Measurements from ENCODE around the gene ALMS1.
"Not testable (repeated sequence)": the region's sequence is repeated elsewhere in the genome, so short reads cannot be mapped to it uniquely, and the experiment has no call there.

Gene ALMS1

DNA sequence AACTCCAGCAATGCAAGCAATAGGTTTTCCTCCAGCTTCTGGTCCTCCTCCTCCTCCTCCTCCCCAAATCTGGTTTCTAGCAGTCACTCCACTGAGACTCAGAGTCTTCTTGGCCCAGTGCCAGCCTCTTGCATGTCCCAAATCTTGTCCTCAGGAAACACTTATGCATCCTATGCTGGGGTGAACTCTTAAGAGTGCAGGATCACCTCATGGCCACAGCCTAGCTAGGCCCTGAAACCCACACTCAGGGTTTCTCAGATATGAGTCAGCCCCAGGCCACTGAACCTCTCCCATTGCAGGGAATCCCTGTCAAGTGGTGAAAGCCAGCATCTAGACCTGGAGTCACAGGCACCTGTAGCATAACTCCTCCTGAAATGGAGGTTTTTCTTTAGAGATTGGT, 238.4 kb downstream of the ALMS1 start:
- H3K27ac Mint-ChIP-seq; H3K36me3 Mint-ChIP-seq (ENCODE audit: insufficient read depth); DNase-seq; ATAC-seq (replicated peaks); H3K9me3 Mint-ChIP-seq; H3K4me3 Mint-ChIP-seq; H3K4me1 Mint-ChIP-seq (ENCODE audit: low read depth in 2 of 2): not testable (repeated sequence)
- H3K27me3 Mint-ChIP-seq = peaks cover 10 to 15% of the 10 kb centered on the region in 2 donors

DNA sequence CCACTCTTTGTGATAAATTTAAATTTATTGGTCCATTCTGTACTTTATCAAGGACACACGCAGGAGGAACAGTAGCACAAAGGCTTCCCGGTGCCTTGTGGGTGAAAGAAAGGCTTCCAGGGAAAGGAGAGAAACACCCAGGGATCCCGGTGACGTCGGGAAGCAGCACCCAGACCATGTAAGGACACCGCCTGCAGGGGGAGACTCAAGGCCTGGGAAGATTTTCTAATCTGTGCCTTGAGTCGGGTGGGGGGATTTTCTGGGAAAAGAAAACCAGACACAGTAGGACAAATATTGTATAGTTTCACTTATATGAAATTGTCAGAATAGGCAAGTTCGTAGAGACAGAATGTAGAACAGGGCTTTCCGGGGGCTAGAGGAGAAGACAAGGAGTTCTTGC, 239.0 kb downstream of the ALMS1 start:
- not testable (repeated sequence) for DNase-seq; H3K9me3 Mint-ChIP-seq; H3K4me3 Mint-ChIP-seq; ATAC-seq (replicated peaks); H3K27ac Mint-ChIP-seq; H3K4me1 Mint-ChIP-seq (ENCODE audit: low read depth in 2 of 2); H3K36me3 Mint-ChIP-seq (ENCODE audit: insufficient read depth)
- H3K27me3 Mint-ChIP-seq = peaks cover 10 to 15% of the 10 kb centered on the region in 2 donors

DNA sequence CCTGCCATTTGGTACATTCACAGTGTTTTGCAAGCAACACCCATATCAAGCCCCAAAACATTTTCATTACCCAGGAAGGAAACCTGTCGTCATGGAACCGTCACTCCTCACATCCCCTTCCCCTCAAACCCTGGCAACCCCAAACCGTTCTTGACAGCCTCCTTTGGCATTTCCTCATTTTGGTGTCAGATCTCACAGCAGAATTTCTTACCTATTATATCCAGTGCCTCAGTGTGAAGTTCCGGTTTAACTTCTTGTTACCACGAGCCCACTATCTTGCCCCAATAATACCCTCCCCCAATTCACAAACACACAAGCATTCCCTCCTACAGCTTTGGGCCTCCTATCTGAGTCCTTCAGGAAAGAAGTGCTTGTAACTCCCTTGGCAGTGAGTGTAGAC, 240.6 kb downstream of the ALMS1 start:
- peaks cover 10 to 19% of the 10 kb centered on the region in 2 donors for H3K27me3 Mint-ChIP-seq
- H3K9me3 Mint-ChIP-seq; H3K27ac Mint-ChIP-seq; H3K4me1 Mint-ChIP-seq (ENCODE audit: low read depth in 2 of 2); DNase-seq; H3K36me3 Mint-ChIP-seq (ENCODE audit: insufficient read depth); ATAC-seq (replicated peaks); H3K4me3 Mint-ChIP-seq: not testable (repeated sequence)

DNA sequence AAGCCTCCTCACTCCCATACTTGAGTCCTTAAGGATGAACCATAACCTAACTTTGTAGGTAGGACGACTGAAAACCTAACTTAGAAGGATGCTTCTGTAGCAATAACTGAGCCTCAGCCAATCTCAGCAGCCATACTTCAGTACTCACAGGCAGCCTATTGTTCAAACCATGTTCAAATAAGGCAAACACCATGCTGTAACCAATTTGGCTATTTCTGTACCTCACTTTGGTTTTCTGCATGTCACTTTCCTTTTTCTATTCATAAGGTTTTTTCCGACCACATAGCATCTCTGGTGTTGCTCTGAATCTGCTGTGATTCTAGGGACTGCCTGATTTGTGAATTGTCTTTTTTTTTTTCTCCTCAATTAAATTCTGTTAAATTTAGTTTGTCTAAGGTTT, 242.9 kb downstream of the ALMS1 start:
- peaks cover 10 to 13% of the 10 kb centered on the region in 2 donors for H3K27me3 Mint-ChIP-seq
- not testable (repeated sequence) for ATAC-seq (replicated peaks)

DNA sequence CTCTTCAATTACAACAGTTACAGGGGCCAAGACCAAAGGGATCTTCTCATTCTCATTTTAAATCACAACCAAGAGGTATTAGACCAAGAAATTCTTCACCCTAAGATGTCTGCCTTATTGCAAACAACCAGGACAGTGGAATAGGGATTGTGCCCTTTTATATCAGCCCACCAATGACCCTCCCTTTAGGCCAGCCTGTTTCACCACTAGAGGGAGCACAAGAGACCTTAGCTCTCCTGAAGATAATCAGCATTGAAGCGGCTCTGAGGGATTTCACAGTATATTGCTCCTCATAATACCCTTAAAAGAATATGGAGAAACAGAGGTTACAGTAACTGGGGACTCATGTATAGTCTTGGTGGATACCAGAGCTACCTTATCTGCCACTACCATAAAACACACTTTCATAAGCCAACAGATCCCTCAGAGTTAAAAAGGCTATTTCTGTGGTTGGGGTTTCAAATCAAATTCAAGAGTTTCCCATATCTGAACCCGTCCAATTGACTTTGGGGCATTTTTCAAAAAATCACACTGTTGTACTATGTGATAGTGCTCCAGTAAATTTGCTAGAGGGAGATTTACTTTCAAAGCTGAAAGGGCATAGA, 245.1 kb downstream of the ALMS1 start:
- not testable (repeated sequence) for H3K36me3 Mint-ChIP-seq (ENCODE audit: insufficient read depth); H3K9me3 Mint-ChIP-seq; H3K27ac Mint-ChIP-seq; H3K4me1 Mint-ChIP-seq (ENCODE audit: low read depth in 2 of 2); H3K4me3 Mint-ChIP-seq
- peaks cover 10 to 13% of the 10 kb centered on the region in 2 donors for H3K27me3 Mint-ChIP-seq
- DNase-seq = peak in 1 of 3 experiments; percentile 10
- ATAC-seq (replicated peaks) = peak; percentile 64

More for the DNA sequence above, 242.9 kb downstream of the ALMS1 start:
- not testable (repeated sequence) for DNase-seq; H3K4me1 Mint-ChIP-seq (ENCODE audit: low read depth in 2 of 2); H3K36me3 Mint-ChIP-seq (ENCODE audit: insufficient read depth); H3K4me3 Mint-ChIP-seq; H3K9me3 Mint-ChIP-seq; H3K27ac Mint-ChIP-seq

- not testable (repeated sequence) for H3K27ac Mint-ChIP-seq, H3K4me3 Mint-ChIP-seq, DNase-seq
These were observed 251.3 kb downstream of the ALMS1 start for GRCh38 chr2:73636977-73637376.

DNA sequence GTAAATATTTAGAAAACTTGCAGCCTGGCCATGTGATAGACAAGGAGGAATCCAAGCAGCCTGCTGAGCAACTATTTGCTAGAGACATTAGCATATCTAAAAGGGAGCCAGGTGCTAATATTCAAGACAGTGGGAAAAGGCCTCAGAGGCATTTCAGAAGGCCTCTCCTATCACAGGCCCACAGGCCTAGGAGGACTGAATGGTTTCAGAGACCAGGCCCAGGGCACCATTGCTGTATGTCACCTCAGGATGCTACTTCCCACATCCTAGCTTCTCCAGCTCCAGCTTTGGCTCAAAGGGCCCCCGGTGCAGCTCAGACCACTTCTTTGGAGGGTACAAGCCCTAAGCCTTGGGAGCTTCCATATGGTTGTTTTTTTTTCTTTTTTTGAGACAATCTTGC, 252.8 kb downstream of the ALMS1 start:
- DNase-seq = no peak
- H3K4me1 Mint-ChIP-seq (ENCODE audit: low read depth in 2 of 2) = no peaks in the 10 kb centered on the region
- H3K4me3 Mint-ChIP-seq = no peak overlapping the region
- ATAC-seq (replicated peaks) = no peak
- peaks cover 18 to 40% of the 10 kb centered on the region in 2 donors for H3K27me3 Mint-ChIP-seq
- H3K27ac Mint-ChIP-seq = no peak overlapping the region
- H3K9me3 Mint-ChIP-seq = no peaks in the 10 kb centered on the region
- H3K36me3 Mint-ChIP-seq (ENCODE audit: insufficient read depth) = peaks cover 3% of the 10 kb centered on the region

More at GRCh38 chr2:73636977-73637376, 251.3 kb downstream of the ALMS1 start:
- H3K9me3 Mint-ChIP-seq; ATAC-seq (replicated peaks); H3K4me1 Mint-ChIP-seq (ENCODE audit: low read depth in 2 of 2); H3K36me3 Mint-ChIP-seq (ENCODE audit: insufficient read depth): not testable (repeated sequence)
- H3K27me3 Mint-ChIP-seq = peaks cover 9 to 26% of the 10 kb centered on the region in 2 donors

- H3K4me3 Mint-ChIP-seq = no peak overlapping the region
- H3K27me3 Mint-ChIP-seq = peaks cover 30 to 61% of the 10 kb centered on the region in 2 donors
- ATAC-seq (replicated peaks) (no peak), DNase-seq (no peak)
- no peak overlapping the region for H3K27ac Mint-ChIP-seq
- no peaks in the 10 kb centered on the region for H3K4me1 Mint-ChIP-seq (ENCODE audit: low read depth in 2 of 2)
- H3K9me3 Mint-ChIP-seq = no peaks in the 10 kb centered on the region
- H3K36me3 Mint-ChIP-seq (ENCODE audit: insufficient read depth) = peaks cover 3% of the 10 kb centered on the region
These were observed 254.9 kb downstream of the ALMS1 start for GRCh38 chr2:73640511-73640911.

- peaks cover 37 to 65% of the 10 kb centered on the region in 2 donors for H3K27me3 Mint-ChIP-seq
- DNase-seq (no peak), ATAC-seq (replicated peaks) (no peak)
- peaks cover 3% of the 10 kb centered on the region for H3K36me3 Mint-ChIP-seq (ENCODE audit: insufficient read depth)
- H3K27ac Mint-ChIP-seq = no peak overlapping the region
- no peaks in the 10 kb centered on the region for H3K4me1 Mint-ChIP-seq (ENCODE audit: low read depth in 2 of 2)
- H3K9me3 Mint-ChIP-seq = no peaks in the 10 kb centered on the region
- no peak overlapping the region for H3K4me3 Mint-ChIP-seq
These were observed 255.5 kb downstream of the ALMS1 start for GRCh38 chr2:73640946-73641766.

- Mint-ChIP-seq H3K4me1 (ENCODE audit: low read depth in 2 of 2) (no peaks in the 10 kb centered on the region), H3K36me3 (ENCODE audit: insufficient read depth) (peaks cover 3% of the 10 kb centered on the region), H3K9me3 (no peaks in the 10 kb centered on the region), H3K27ac (no peak overlapping the region), H3K4me3 (no peak overlapping the region), H3K27me3 (peaks cover 37 to 69% of the 10 kb centered on the region in 2 donors)
- ATAC-seq (replicated peaks) (no peak), DNase-seq (no peak)
These were observed 256.1 kb downstream of the ALMS1 start for GRCh38 chr2:73641767-73642062.

DNA sequence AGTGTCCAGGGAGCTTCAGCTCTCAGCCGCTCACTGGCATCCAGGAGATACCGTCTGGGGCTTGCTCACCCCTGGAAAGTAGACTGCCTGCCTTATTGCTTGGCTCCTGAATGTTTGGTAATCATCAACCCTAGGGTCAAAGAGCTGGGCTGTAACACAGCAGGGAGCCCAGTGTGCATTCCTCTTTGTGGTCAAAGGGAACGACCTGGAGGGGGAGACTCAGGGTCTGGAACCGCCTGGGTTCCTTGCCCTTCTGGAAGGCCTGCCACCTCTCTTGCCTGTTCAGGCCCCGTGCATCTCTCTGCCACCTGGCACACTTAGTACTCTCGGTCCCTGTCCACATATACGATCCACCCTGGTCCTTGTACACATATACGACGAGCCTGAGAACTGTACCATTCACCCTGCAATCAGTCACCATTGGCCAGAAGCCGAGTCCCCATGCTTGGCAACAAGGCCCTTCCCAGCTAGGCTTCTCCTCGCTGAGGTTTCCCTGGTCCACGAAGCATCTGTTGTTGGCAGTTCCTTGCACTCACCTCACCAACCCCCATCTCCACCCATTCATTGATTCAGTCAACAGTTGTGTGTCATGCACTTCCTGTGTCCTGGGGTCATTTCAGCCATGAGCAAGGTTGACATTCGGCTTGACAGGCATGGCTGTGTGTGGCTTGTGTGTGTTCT, 256.8 kb downstream of the ALMS1 start, which contains the start of gene NAT8:
NAT8 (minus strand) TSS at position 85 of the 681 bp plus-strand sequence. CDS start 794 bp downstream, outside the sequence.
- DNase-seq (no peak), ATAC-seq (replicated peaks) (no peak)
- H3K36me3 Mint-ChIP-seq (ENCODE audit: insufficient read depth) = peaks cover 3% of the 10 kb centered on the region
- H3K27me3 Mint-ChIP-seq = peaks cover 37 to 77% of the 10 kb centered on the region in 2 donors
- H3K4me1 Mint-ChIP-seq (ENCODE audit: low read depth in 2 of 2) = no peaks in the 10 kb centered on the region
- H3K27ac Mint-ChIP-seq = no peak within 1 kb of the TSS
- no peak within 1 kb of the TSS for H3K4me3 Mint-ChIP-seq
- H3K9me3 Mint-ChIP-seq = no peaks in the 10 kb centered on the region

- not testable (repeated sequence) for DNase-seq; H3K4me1 Mint-ChIP-seq (ENCODE audit: low read depth in 2 of 2); H3K9me3 Mint-ChIP-seq; H3K27ac Mint-ChIP-seq; H3K4me3 Mint-ChIP-seq; H3K36me3 Mint-ChIP-seq (ENCODE audit: insufficient read depth); ATAC-seq (replicated peaks)
- peaks cover 23 to 69% of the 10 kb centered on the region in 2 donors for H3K27me3 Mint-ChIP-seq
These were observed 262.1 kb downstream of the ALMS1 start for GRCh38 chr2:73647690-73648089.

DNA sequence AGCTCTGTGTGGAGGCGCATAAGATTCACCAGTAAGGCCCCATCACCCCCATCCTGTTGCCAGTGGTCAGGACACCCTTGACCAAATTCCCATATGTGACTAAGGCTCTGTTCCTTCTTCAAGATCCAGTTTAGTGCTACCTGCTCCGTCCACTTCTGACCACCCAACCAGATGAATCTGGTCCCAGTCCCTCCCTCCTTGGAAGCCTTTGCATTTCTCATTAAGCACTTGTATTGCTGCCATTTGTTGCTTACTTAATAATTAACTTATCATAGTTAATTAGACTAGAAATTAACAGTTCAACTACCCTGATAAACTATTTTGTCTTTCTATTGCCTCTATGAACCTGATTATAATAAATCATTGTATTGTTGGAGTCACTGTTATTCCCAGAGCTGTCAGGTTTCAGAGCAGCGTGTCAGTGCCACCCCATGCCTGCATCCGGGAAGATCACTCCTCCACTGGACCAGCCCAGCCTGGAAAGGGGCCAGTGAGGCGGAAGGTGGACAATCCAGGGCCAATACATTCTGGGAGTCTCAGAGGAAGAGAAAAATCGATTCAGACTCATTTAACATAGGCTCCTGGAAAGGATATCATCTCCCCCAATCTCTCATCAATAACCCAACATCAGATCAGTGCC, 266.1 kb downstream of the ALMS1 start:
- peaks cover 5 to 43% of the 10 kb centered on the region in 2 donors for H3K27me3 Mint-ChIP-seq
- H3K36me3 Mint-ChIP-seq (ENCODE audit: insufficient read depth) = no peaks in the 10 kb centered on the region
- H3K27ac Mint-ChIP-seq = no peak overlapping the region
- H3K9me3 Mint-ChIP-seq = no peaks in the 10 kb centered on the region
- no peak overlapping the region for H3K4me3 Mint-ChIP-seq
- H3K4me1 Mint-ChIP-seq (ENCODE audit: low read depth in 2 of 2) = no peaks in the 10 kb centered on the region
- no peak for DNase-seq
- ATAC-seq (replicated peaks) = no peak

Measured in effector memory CD8-positive, alpha-beta T cell (primary cell).